Measurements from ENCODE around the gene SMAD6. TPM values are rescaled to one million over a fixed set of nuclear protein-coding genes. Genes with fewer than 3 reads are reported as not detected.

The SMAD6 gene
- total and polyA plus RNA-seq, 7 donors, result 0.52 to 5.5 (median 3.0) TPM

- intact Hi-C loops (cut with DNase I), result no loop called here
- DNase-seq, result no peak
- Histone ChIP-seq H3K4me3 (no peak overlapping the region), H3K27me3 (ENCODE audit: insufficient read depth in 3 of 3, low read length in 2 of 3) (no peaks in the 10 kb centered on the region), H3K4me1 (peaks cover 9% of the 10 kb centered on the region), H3K9me3 (no peaks in the 10 kb centered on the region), H3K36me3 (ENCODE audit: insufficient read depth in 1 of 2, low read depth in 1 of 2) (no peaks in the 10 kb centered on the region), H3K27ac (no peak overlapping the region)
- no peak for TF ChIP-seq CTCF (IDR thresholded peaks at IDR 0.05)
- WGBS, 3 donors, result 56 to 76% (median 64%) methylated on average over 15 of the region's 15 CpGs
- ATAC-seq, result no peak
These were observed 41.9 kb downstream of the SMAD6 start for GRCh38 chr15:66743703-66744536.

GRCh38 chr15:66744610-66745279 lies 42.7 kb downstream of the SMAD6 start:
- intact Hi-C loops (cut with DNase I), result no loop called here
- TF ChIP-seq CTCF (IDR thresholded peaks at IDR 0.05), result no peak
- Histone ChIP-seq H3K9me3 (no peaks in the 10 kb centered on the region), H3K4me3 (no peak overlapping the region), H3K36me3 (ENCODE audit: insufficient read depth in 1 of 2, low read depth in 1 of 2) (no peaks in the 10 kb centered on the region), H3K4me1 (peaks cover 9% of the 10 kb centered on the region), H3K27me3 (ENCODE audit: insufficient read depth in 3 of 3, low read length in 2 of 3) (no peaks in the 10 kb centered on the region), H3K27ac (no peak overlapping the region)
- no peak for ATAC-seq
- DNase-seq, result no peak
- 68 to 70% (median 68%) methylated on average over 4 of the region's 4 CpGs for WGBS, 3 donors

- no peak overlapping the region for H3K27ac ChIP-seq
These were observed 43.6 kb downstream of the SMAD6 start for GRCh38 chr15:66745530-66746230.

GRCh38 chr15:66746231-66746605 lies 44.2 kb downstream of the SMAD6 start:
- Histone ChIP-seq H3K36me3 (ENCODE audit: insufficient read depth in 1 of 2, low read depth in 1 of 2) (no peaks in the 10 kb centered on the region), H3K4me3 (no peak overlapping the region), H3K27ac (no peak overlapping the region), H3K27me3 (ENCODE audit: insufficient read depth in 3 of 3, low read length in 2 of 3) (no peaks in the 10 kb centered on the region), H3K9me3 (no peaks in the 10 kb centered on the region), H3K4me1 (peaks cover 9% of the 10 kb centered on the region)
- WGBS, 3 donors, result 73 to 87% (median 73%) methylated on average over 5 of the region's 5 CpGs
- TF ChIP-seq CTCF (IDR thresholded peaks at IDR 0.05), result no peak
- intact Hi-C loops (cut with DNase I), result no loop called here
- ATAC-seq (no peak), DNase-seq (no peak)

More at GRCh38 chr15:66745530-66746230, 43.6 kb downstream of the SMAD6 start:
- no peaks in the 10 kb centered on the region for H3K36me3 ChIP-seq (ENCODE audit: insufficient read depth in 1 of 2, low read depth in 1 of 2)
- peaks cover 9% of the 10 kb centered on the region for H3K4me1 ChIP-seq
- DNase-seq (no peak), ATAC-seq (no peak)
- H3K9me3 ChIP-seq, result no peaks in the 10 kb centered on the region
- no peaks in the 10 kb centered on the region for H3K27me3 ChIP-seq (ENCODE audit: insufficient read depth in 3 of 3, low read length in 2 of 3)
- intact Hi-C loops (cut with DNase I), result no loop called here
- WGBS, 3 donors, result 86 to 95% (median 88%) methylated on average over 9 of the region's 9 CpGs
- no peak for TF ChIP-seq CTCF (IDR thresholded peaks at IDR 0.05)
- H3K4me3 ChIP-seq, result no peak overlapping the region

Data from psoas muscle (tissue), 8 donors.